OCI-LY1 (cell line): ENCODE results near the gene TUBA1A.

Experiments used
- H2AFZ ChIP-seq: fragments of 200-600 bp; sonication (generic), shearing (Covaris generic); 2 replicates; pipeline ENCODE4 v1.6.0; 2014; ENCODE audit warnings: antibody characterized with exemption, mild to moderate bottlenecking, low read length
- H3F3A ChIP-seq: fragments of 200-600 bp; sonication (generic), shearing (Covaris generic); 2 replicates; pipeline ENCODE4 v1.6.0; 2014; ENCODE audit warnings: mild to moderate bottlenecking, antibody characterized with exemption, low read length, moderate library complexity; ENCODE audit not compliant: insufficient read depth
- H3K27ac ChIP-seq: fragments of 200-600 bp; sonication (generic); 2 replicates; pipeline ENCODE4 v1.5.1; 2014; ENCODE audit warnings: low read length, mixed run types, mild to moderate bottlenecking, low read depth; ENCODE audit not compliant: poor library complexity, severe bottlenecking
- H3K27me3 ChIP-seq: fragments of 200-600 bp; sonication (generic); 2 replicates; pipeline ENCODE4 v1.6.0; 2014; ENCODE audit warnings: antibody characterized with exemption, mild to moderate bottlenecking, low read length, moderate library complexity; ENCODE audit not compliant: insufficient read depth
- H3K36me3 ChIP-seq: fragments of 200-600 bp; sonication (generic); 2 replicates; pipeline ENCODE4 v1.6.1; 2014; ENCODE audit warnings: mild to moderate bottlenecking, antibody characterized with exemption, low read length, moderate library complexity, mixed read lengths; ENCODE audit not compliant: insufficient read depth
- H3K4me1 ChIP-seq: fragments of 200-600 bp; sonication (generic); 2 replicates; pipeline ENCODE4 v1.5.1; 2014; ENCODE audit warnings: mild to moderate bottlenecking, low read length, moderate library complexity; ENCODE audit not compliant: insufficient read depth, severe bottlenecking
- H3K4me2 ChIP-seq: fragments of 200-600 bp; sonication (generic), shearing (Covaris generic); 2 replicates; pipeline ENCODE4 v1.6.1; 2014; ENCODE audit warnings: low read length
- H3K4me3 ChIP-seq: fragments of 200-600 bp; sonication (generic); 2 replicates; pipeline ENCODE4 v1.5.1; 2014; ENCODE audit warnings: low read length, low read depth, mild to moderate bottlenecking, mixed read lengths; ENCODE audit not compliant: poor library complexity, severe bottlenecking
- H3K79me2 ChIP-seq: fragments of 200-600 bp; shearing (Covaris generic); 2 replicates; pipeline ENCODE4 v1.6.1; 2016; ENCODE audit warnings: mixed run types, low read length, mixed read lengths; ENCODE audit not compliant: insufficient read depth
- H3K9ac ChIP-seq: fragments of 200-600 bp; sonication (generic), shearing (Covaris generic); 2 replicates; pipeline ENCODE4 v1.6.1; 2014; ENCODE audit warnings: mild to moderate bottlenecking, low read length, mixed read lengths
- H3K9me2 ChIP-seq: fragments of 200-600 bp; sonication (generic), shearing (Covaris generic); 2 replicates; pipeline ENCODE4 v1.6.1; 2014; ENCODE audit warnings: low read depth, mild to moderate bottlenecking, low read length, mixed read lengths
- H3K9me3 ChIP-seq: fragments of 200-600 bp; shearing (Covaris generic); 2 replicates; pipeline ENCODE4 v1.6.1; 2014; ENCODE audit warnings: low read length, mixed read lengths
- H4K20me1 ChIP-seq: fragments of 200-600 bp; sonication (generic), shearing (Covaris generic); 2 replicates; pipeline ENCODE4 v1.6.0; 2016; ENCODE audit warnings: mild to moderate bottlenecking, low read length; ENCODE audit not compliant: insufficient read depth
- CTCF ChIP-seq: fragments of 200-600 bp; sonication (generic), shearing (Covaris generic); IDR thresholded peaks from 2 replicates; pipeline ENCODE4 v1.5.1; 2017; ENCODE audit warnings: mild to moderate bottlenecking, antibody characterized with exemption, low read length, moderate library complexity, mixed read lengths
- EZH2 ChIP-seq: fragments of 200-600 bp; sonication (generic), shearing (Covaris generic); IDR thresholded peaks from 2 replicates; pipeline ENCODE4 v1.8.0; 2017; ENCODE audit warnings: borderline replicate concordance, mixed run types, mild to moderate bottlenecking, antibody characterized with exemption, low read length, moderate library complexity, mixed read lengths

TUBA1A gene

GRCh38 chr12:49225576-49226166 lies 36.8 kb upstream of the TUBA1A start:
- H3K9ac ChIP-seq, result no peak overlapping the region
- H3K9me2 ChIP-seq, result no peaks in the 10 kb centered on the region
- no peaks in the 10 kb centered on the region for H3K9me3 ChIP-seq
- no peak overlapping the region for H3K27ac ChIP-seq
- H3K36me3 ChIP-seq, result no peaks in the 10 kb centered on the region
- TF ChIP-seq CTCF (peak; percentile 41), EZH2 (no peak)
- H3K79me2 ChIP-seq, result no peaks in the 10 kb centered on the region
- H3K27me3 ChIP-seq, result no peaks in the 10 kb centered on the region
- H2AFZ ChIP-seq, result no peak overlapping the region
- no peak overlapping the region for H3K4me3 ChIP-seq
- peaks cover 7% of the 10 kb centered on the region for H3K4me1 ChIP-seq
- H3K4me2 ChIP-seq, result no peak overlapping the region
- H3F3A ChIP-seq, result no peaks in the 10 kb centered on the region
- H4K20me1 ChIP-seq, result no peaks in the 10 kb centered on the region

GRCh38 chr12:49223590-49224369 lies 34.9 kb upstream of the TUBA1A start:
- no peak overlapping the region for H2AFZ ChIP-seq
- H3K9ac ChIP-seq, result no peak overlapping the region

GRCh38 chr12:49223122-49223521 lies 34.2 kb upstream of the TUBA1A start:
- Histone ChIP-seq H3K9ac (no peak overlapping the region), H3F3A (no peaks in the 10 kb centered on the region), H3K4me3 (no peak overlapping the region), H3K9me3 (no peaks in the 10 kb centered on the region), H3K9me2 (no peaks in the 10 kb centered on the region), H3K4me2 (no peak overlapping the region), H2AFZ (no peak overlapping the region), H3K27me3 (no peaks in the 10 kb centered on the region), H3K4me1 (peaks cover 10% of the 10 kb centered on the region), H3K79me2 (no peaks in the 10 kb centered on the region), H3K36me3 (no peaks in the 10 kb centered on the region), H3K27ac (no peak overlapping the region), H4K20me1 (no peaks in the 10 kb centered on the region)
- TF ChIP-seq CTCF (no peak), EZH2 (no peak)

More at GRCh38 chr12:49223590-49224369, 34.9 kb upstream of the TUBA1A start:
- no peak overlapping the region for H3K27ac ChIP-seq
- no peaks in the 10 kb centered on the region for H3K9me2 ChIP-seq
- no peak overlapping the region for H3K4me3 ChIP-seq
- no peaks in the 10 kb centered on the region for H3F3A ChIP-seq
- no peaks in the 10 kb centered on the region for H4K20me1 ChIP-seq
- peaks cover 10% of the 10 kb centered on the region for H3K4me1 ChIP-seq
- H3K79me2 ChIP-seq, result no peaks in the 10 kb centered on the region
- no peak for TF ChIP-seq EZH2
- no peak for TF ChIP-seq CTCF
- no peaks in the 10 kb centered on the region for H3K9me3 ChIP-seq
- no peaks in the 10 kb centered on the region for H3K27me3 ChIP-seq
- no peak overlapping the region for H3K4me2 ChIP-seq
- no peaks in the 10 kb centered on the region for H3K36me3 ChIP-seq
